C4-2B (cell line): Measurements from ENCODE around the gene ADCY1.

Experiments used
- H3K27ac ChIP-seq: fragments of 450-650 bp; 2 replicates; pipeline ENCODE4 v1.5.1; 2017
- ZFX ChIP-seq: fragments of 450-650 bp; IDR thresholded peaks from 2 replicates; pipeline ENCODE4 v1.6.1; 2017
- TF ChIP-seq, protein P1 (sequence below): fragments of 450-650 bp; conservative IDR thresholded peaks from 2 replicates; pipeline ENCODE4 v1.5.1; 2017; ENCODE audit warnings: mild to moderate bottlenecking

Gene ADCY1

GRCh38 chr7:45682836-45683555, 108.8 kb downstream of the ADCY1 start:
- TF ChIP-seq, protein P1, sequence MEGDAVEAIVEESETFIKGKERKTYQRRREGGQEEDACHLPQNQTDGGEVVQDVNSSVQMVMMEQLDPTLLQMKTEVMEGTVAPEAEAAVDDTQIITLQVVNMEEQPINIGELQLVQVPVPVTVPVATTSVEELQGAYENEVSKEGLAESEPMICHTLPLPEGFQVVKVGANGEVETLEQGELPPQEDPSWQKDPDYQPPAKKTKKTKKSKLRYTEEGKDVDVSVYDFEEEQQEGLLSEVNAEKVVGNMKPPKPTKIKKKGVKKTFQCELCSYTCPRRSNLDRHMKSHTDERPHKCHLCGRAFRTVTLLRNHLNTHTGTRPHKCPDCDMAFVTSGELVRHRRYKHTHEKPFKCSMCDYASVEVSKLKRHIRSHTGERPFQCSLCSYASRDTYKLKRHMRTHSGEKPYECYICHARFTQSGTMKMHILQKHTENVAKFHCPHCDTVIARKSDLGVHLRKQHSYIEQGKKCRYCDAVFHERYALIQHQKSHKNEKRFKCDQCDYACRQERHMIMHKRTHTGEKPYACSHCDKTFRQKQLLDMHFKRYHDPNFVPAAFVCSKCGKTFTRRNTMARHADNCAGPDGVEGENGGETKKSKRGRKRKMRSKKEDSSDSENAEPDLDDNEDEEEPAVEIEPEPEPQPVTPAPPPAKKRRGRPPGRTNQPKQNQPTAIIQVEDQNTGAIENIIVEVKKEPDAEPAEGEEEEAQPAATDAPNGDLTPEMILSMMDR, result no peak
- TF ChIP-seq ZFX, result no peak
- no peak overlapping the region for H3K27ac ChIP-seq

- no peak overlapping the region for H3K27ac ChIP-seq
- no peak for TF ChIP-seq ZFX
- TF ChIP-seq, protein P1, result no peak
Observed at GRCh38 chr7:45683556-45684148, 109.5 kb downstream of the ADCY1 start.

DNA sequence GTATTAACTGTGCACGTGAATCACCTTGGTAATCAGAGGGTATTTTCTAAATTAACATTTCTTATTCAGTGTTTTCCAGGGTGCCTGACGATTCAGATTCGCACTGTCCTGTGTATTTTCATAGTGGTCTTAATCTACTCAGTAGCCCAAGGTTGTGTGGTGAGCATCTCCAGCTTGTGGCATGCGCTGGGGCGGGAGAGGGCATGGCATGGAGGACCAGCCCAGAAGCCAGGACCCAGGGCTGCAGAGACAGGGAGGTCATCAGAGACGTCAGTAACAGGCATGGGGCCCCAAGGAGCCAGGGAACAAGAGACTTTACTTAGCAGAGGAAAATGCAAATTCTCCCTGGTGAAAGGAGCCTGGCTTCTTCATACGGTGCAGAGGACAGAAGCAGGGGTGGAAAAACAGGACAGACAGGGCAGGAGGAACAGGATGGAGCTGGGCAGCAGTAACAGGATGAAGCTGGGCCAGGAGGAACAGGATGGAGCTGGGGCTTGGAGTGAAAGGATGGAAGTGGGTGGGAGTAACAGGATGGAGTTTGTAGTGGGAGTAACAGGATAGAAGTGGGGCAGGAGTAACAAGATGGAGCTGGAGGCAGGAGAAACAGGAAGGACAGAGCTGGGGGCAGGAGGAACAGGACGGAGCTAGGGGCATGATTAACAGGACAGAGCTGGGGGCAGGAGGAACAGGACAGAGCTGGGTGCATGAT, 110.9 kb downstream of the ADCY1 start:
- peak overlapping the region; percentile 16 for H3K27ac ChIP-seq
- TF ChIP-seq, protein P1, result no peak
- no peak for TF ChIP-seq ZFX

DNA sequence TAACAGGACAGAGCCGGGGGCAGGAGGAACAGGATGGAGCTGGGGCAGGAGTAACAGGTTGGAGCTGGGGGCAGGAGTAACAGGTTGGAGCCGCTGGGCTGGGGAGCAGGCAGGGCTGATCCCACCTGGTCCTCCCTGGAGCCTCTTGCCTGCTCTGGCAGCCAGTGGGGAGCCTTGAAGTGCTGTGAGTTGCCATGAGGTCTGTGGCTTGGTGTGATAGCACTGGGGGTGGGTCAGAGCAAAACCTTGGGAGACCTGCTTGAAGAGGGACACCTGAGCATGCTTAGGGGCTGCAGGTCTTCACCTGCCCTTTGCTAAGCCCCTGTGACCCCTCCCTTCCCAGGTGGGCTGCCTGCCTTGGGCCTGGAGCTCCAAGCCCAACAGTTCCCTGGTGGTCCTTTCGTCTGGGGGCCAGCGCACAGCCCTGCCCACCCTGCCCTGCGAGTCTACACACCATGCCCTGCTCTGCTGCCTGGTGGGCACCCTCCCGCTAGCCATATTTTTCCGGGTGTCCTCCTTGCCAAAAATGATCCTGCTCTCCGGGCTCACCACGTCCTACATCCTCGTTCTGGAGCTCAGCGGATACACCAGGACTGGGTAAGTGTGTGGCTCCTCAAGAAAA, 111.6 kb downstream of the ADCY1 start:
- peak overlapping the region; percentile 16 for H3K27ac ChIP-seq
- TF ChIP-seq, protein P1, result no peak
- TF ChIP-seq ZFX, result no peak

GRCh38 chr7:45686441-45687184, 112.4 kb downstream of the ADCY1 start:
- no peak for TF ChIP-seq ZFX
- TF ChIP-seq, protein P1, result no peak
- H3K27ac ChIP-seq, result no peak overlapping the region

GRCh38 chr7:45687185-45687560, 113.0 kb downstream of the ADCY1 start:
- TF ChIP-seq, protein P1, result no peak
- no peak for TF ChIP-seq ZFX
- H3K27ac ChIP-seq, result no peak overlapping the region
